Measurements from ENCODE around the gene MSI2.

MSI2 gene

DNA sequence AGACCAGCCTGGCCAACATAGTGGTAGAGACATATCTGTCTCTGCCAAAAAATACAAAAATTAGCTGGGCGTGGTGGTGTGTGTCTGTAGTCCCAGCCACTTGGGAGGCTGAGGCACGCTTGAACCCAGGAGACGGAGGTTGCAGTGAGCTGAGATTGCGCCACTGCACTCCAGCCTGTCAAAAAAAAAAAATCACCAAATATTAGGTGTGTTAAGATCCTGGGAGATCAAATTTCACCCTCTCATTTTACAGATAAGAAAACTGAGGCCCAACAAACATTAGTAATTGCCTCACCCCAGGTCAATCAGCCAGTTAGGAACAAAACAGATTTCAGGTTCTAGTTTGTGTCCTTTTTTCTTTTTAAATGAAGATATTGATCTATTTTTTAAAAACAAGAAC, 116.7 kb downstream of the MSI2 start:
- TF ChIP-seq, protein P1, sequence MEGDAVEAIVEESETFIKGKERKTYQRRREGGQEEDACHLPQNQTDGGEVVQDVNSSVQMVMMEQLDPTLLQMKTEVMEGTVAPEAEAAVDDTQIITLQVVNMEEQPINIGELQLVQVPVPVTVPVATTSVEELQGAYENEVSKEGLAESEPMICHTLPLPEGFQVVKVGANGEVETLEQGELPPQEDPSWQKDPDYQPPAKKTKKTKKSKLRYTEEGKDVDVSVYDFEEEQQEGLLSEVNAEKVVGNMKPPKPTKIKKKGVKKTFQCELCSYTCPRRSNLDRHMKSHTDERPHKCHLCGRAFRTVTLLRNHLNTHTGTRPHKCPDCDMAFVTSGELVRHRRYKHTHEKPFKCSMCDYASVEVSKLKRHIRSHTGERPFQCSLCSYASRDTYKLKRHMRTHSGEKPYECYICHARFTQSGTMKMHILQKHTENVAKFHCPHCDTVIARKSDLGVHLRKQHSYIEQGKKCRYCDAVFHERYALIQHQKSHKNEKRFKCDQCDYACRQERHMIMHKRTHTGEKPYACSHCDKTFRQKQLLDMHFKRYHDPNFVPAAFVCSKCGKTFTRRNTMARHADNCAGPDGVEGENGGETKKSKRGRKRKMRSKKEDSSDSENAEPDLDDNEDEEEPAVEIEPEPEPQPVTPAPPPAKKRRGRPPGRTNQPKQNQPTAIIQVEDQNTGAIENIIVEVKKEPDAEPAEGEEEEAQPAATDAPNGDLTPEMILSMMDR (IDR thresholded peaks at IDR 0.05; ENCODE audit: control insufficient read depth, insufficient read depth, low read depth, low read length, missing control alignments) = no peak
- no peak for DNase-seq (ENCODE audit: low read depth)
- H3K4me3 ChIP-seq (ENCODE audit: control insufficient read depth, low read depth, low read length) = no peak overlapping the region

DNA sequence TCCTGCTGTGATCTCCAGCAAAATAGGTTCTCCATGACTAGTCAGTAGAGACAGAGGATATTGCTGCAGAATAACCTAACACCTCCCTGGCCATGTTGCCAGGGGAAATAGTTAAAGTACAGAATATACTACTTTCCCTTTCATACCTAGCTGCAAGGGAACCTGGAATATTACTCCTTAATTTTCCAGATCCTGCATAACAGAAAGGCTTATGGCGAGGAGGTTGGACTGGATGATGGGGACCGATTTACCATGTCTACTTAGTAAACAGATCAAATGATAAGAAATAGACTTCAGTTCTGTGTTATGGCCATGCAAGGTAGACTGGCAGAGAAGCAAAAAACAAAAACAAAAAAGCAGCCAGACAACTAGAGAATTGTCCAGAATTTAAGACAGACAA, 117.4 kb downstream of the MSI2 start:
- TF ChIP-seq, protein P1 (IDR thresholded peaks at IDR 0.05; ENCODE audit: control insufficient read depth, insufficient read depth, low read depth, low read length, missing control alignments) = no peak
- no peak overlapping the region for H3K4me3 ChIP-seq (ENCODE audit: control insufficient read depth, low read depth, low read length)
- DNase-seq (ENCODE audit: low read depth) = no peak

DNA sequence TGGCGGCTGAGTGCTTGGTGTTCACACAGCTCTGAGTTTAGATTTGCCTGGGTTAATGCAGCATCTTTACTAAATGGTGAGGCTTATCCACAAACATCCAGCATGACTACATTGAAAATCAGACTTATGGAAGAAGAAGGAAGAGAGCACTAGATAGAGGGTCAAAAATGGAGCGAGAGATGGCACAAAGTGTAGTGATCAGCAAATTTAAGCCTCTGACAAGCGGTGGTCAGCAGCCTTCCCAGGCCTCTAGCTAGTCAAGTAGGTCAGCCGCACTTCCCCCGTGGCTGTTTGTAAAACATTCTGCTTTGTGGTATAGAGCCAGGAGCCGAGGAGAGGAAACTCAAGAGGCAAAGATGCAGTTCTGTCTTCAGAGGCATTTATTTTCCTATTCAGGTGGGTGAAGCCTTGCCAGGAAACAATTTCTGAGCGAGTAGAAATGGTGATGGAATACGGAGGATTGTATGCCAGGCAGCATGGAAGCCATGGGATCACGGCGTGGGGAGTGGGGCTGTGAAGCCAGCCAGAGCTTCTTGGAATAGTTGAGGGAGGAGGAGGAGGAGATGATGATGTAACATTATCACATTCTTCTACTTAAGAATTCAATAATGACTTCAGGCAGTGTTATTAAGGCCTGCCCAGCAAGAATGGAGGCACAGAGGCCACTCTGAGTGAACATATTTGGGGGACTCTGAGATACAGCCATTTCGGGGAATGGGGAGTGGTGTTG, 118.9 kb downstream of the MSI2 start:
- H3K4me3 ChIP-seq (ENCODE audit: control insufficient read depth, low read depth, low read length) = no peak overlapping the region
- TF ChIP-seq, protein P1 (IDR thresholded peaks at IDR 0.05; ENCODE audit: control insufficient read depth, insufficient read depth, low read depth, low read length, missing control alignments) = no peak
- DNase-seq (ENCODE audit: low read depth) = no peak

DNA sequence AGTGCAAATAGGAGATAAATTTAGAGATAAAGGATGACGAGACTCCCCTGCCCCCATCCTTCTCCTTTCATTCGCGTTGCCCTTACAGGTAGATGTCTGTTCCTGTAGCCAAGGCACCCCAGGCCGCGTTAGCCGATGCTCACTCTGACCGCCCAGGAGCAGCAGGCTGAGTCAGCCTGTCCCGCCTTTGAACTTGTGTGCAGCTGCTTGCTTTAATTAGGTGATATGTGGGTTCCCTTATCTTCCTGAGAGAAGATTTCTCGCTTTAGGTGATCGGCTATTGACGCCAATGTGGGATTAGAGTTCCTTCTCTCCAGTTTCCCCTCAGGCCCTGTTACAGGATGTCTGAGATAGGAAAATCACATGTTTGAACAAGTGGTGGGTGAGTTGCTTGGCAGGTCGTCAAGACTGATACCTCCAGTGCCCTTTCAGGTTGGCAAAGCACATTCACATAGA, 119.5 kb downstream of the MSI2 start:
- DNase-seq (ENCODE audit: low read depth) = no peak
- no peak overlapping the region for H3K4me3 ChIP-seq (ENCODE audit: control insufficient read depth, low read depth, low read length)
- TF ChIP-seq, protein P1 (IDR thresholded peaks at IDR 0.05; ENCODE audit: control insufficient read depth, insufficient read depth, low read depth, low read length, missing control alignments) = no peak

DNA sequence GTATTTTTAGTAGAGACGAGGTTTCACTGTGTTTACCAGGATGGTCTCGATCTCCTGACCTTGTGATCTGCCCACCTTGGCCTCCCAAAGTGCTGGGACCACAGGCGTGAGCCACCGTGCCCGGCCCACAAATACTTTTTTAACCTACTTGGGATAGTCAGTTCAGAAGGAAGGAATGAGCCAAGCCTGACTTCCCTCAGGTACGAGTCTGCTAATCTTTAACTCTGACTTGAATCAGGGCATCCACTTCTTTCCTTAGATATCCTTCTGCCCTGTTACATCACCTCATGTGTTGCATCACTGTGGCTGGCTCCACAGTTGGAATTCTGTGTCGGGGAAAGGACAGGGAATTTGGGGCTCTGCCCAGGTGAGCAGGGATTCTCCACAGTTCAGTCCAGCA, 120.8 kb downstream of the MSI2 start:
- TF ChIP-seq, protein P1 (IDR thresholded peaks at IDR 0.05; ENCODE audit: control insufficient read depth, insufficient read depth, low read depth, low read length, missing control alignments) = no peak
- H3K4me3 ChIP-seq (ENCODE audit: control insufficient read depth, low read depth, low read length) = no peak overlapping the region
- DNase-seq (ENCODE audit: low read depth) = no peak

DNA sequence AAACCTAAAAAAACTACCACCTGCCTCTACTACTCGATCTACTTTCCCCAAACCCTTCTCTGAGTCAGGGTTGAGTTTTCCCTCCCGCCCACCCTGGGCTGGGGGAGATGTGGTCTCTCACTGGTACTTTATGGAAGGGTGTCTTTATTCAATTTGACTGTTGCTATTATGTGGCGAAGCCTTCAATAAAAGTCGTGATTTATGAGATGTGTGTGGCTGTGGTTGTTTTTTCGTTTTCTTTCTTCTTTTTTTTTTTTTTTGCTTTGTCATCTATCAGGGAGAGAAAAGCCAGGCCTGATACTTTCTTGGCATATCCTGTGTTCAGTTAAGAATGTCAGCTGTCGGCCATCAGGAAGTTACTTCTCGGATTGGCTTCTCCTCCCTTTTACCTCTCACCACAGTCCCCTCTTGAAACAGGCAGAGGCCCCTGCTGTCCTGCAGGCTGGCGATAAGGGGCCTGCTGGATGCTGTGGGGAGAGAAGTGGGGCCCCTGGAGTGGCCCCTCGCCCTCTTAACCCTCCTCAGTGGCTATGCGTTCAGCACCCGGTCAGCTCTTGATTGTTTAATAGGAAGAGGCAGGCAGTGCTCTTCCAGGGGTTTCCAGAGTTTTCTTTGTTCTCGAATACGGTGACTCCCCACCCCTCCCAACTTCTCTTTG, 123.0 kb downstream of the MSI2 start:
- no peak for DNase-seq (ENCODE audit: low read depth)
- TF ChIP-seq, protein P1 (IDR thresholded peaks at IDR 0.05; ENCODE audit: control insufficient read depth, insufficient read depth, low read depth, low read length, missing control alignments) = no peak
- H3K4me3 ChIP-seq (ENCODE audit: control insufficient read depth, low read depth, low read length) = no peak overlapping the region

All from AG09309 (cell line).